ENCODE results near the gene TACR3.

- TF ChIP-seq, protein P1, sequence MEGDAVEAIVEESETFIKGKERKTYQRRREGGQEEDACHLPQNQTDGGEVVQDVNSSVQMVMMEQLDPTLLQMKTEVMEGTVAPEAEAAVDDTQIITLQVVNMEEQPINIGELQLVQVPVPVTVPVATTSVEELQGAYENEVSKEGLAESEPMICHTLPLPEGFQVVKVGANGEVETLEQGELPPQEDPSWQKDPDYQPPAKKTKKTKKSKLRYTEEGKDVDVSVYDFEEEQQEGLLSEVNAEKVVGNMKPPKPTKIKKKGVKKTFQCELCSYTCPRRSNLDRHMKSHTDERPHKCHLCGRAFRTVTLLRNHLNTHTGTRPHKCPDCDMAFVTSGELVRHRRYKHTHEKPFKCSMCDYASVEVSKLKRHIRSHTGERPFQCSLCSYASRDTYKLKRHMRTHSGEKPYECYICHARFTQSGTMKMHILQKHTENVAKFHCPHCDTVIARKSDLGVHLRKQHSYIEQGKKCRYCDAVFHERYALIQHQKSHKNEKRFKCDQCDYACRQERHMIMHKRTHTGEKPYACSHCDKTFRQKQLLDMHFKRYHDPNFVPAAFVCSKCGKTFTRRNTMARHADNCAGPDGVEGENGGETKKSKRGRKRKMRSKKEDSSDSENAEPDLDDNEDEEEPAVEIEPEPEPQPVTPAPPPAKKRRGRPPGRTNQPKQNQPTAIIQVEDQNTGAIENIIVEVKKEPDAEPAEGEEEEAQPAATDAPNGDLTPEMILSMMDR (IDR thresholded peaks at IDR 0.05), result no peak
- TF ChIP-seq POLR2A (IDR thresholded peaks at IDR 0.05; ENCODE audit: low read depth), result no peak
- no peak for TF ChIP-seq POLR2AphosphoS5 (IDR thresholded peaks at IDR 0.05)
Measured at GRCh38 chr4:103626296-103626695, 93.5 kb downstream of the TACR3 start.

Measured in esophagus muscularis mucosa (tissue), 3 donors.